NB4 (cell line): ENCODE results near the gene DAB1.

Source experiments
- CTCF ChIP-seq: IDR thresholded peaks from one replicate; pipeline ENCODE4 v1.5.1; 2012; ENCODE audit warnings: low read depth, low read length
- MAX ChIP-seq: IDR thresholded peaks from 2 replicates; pipeline ENCODE4 v1.6.1; 2011; ENCODE audit warnings: low read depth, low read length
- POLR2A ChIP-seq: IDR thresholded peaks from 2 replicates; pipeline ENCODE4 v1.6.1; 2011; ENCODE audit warnings: mild to moderate bottlenecking; ENCODE audit not compliant: insufficient read length; ENCODE audit errors: extremely low read depth

- no peak for TF ChIP-seq CTCF
- TF ChIP-seq POLR2A = no peak
- TF ChIP-seq MAX = no peak
Measured at GRCh38 chr1:56964349-56965017, 459.4 kb downstream of the DAB1 start.
